ENCODE results near the gene OR2A25.
"Not testable (repeated sequence)": the region's sequence is repeated elsewhere in the genome, so short reads cannot be mapped to it uniquely, and the experiment has no call there.

The OR2A25 gene, protein sequence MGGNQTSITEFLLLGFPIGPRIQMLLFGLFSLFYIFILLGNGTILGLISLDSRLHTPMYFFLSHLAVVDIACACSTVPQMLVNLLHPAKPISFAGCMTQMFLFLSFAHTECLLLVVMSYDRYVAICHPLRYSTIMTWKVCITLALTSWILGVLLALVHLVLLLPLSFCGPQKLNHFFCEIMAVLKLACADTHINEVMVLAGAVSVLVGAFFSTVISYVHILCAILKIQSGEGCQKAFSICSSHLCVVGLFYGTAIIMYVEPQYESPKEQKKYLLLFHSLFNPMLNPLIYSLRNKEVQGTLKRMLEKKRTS

DNA sequence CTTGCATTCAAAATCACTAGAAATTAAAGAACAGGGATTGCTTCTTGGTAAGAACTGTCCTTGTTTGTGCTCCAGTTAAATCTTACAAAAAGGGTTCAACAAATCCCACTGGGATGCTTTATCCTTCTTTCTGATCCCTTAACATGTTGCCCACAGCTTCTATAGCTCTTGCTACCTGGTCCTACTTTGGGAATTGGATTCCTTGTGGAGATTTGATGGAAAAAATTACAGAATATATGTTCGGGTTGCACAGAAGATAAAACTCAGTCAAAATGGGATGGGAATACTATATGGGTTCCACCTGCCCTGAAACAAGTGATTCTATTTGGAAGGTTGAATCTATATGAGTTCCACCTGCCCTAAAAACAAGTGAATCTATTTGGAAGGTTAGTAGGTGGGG, at the start of gene OR2A25:
Gene OR2A25, plus strand, starts transcription at position 301 of the 400 bp plus-strand sequence. CDS start 4,409 bp downstream, outside the sequence.
- DNase-seq (ENCODE audit: low read depth), result no peak

DNA sequence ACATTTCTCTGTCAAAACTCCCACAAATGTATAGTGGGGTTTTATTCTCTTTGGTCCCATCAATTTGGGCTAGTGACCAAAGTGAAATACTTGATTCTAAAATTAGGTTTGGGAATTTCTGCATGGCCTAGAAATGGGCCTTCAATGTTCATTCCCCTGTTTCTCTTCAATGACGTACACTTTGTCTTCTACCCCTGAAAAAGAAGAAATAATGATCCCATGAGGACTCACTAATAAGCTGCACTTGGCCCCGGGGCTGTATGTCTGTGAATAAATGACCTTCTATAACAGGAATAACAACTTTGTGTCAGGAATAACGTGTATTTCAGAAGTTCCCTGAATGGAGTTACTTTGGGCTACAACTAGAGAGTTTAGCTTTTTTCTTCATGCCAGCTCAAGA, 49.3 kb upstream of the OR2A25 start:
- no peak for DNase-seq (ENCODE audit: low read depth)

DNA sequence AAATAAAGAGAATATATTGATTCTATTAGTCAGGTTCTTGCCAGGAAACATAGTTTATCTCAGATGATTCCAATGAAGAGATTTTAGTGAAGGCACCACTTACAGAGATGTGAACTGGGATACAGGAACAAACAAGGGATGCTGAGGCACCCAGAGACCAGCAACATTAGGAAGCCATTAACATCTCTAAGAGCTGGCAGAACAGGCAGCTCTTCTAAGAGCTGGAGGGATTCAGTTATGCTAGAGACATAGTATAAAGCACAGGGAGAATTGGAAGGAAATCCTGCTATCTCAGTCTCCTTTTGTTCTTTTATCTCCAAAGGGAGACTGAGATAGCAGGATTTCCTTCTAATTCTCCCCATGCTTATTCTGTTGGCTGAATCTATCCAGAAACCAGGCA, 47.4 kb upstream of the OR2A25 start:
- no peak for DNase-seq (ENCODE audit: low read depth)

DNA sequence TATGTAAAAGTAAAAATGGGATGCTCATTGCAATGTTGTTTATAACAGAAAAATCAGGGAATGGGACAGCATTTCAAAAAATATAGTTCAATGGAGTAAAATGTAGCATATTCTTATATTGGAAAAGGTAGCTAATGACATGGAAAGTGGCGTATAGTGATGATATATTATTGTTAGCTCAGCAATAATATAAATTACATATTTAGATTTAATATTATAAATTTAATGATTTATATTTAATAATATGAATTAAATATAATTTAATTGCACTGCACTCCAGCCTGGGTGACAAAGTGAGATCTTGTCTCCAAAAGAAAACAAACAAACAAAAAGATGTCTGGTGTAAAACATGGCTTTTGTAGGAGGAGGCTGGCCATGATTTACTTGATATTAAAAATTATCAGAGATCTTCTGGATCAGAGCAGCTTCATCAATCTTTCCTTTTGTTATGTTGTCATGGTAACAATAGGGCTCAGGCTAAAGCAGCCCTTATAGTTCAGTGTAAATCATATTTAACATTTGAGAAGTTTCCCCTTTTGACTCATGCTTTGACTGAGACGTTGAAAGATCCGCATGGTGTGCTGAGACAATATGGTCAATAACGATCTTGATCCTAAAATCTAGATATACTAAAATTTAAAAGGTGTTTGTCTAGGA, 46.3 kb upstream of the OR2A25 start:
- DNase-seq (ENCODE audit: low read depth), result no peak

DNA sequence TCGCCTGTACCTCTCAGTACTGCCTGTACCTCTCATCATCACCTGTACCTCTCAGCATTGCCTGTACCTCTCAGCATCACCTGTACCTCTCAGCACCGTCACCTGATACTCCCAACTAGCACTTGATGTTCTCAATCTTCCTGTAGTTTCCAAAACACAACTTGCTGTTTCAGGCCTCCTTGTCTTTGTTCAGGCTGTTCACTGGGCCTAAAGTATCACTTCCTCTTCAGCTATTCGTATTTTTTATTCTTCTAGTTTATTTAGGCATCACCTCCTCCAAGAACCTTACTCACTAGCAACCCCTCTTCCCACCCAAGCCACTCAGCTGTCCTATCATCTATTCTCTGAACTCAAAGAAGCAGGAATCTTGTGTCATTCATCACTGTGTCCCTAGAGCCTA, 45.4 kb upstream of the OR2A25 start:
- DNase-seq (ENCODE audit: low read depth), result no peak

DNA sequence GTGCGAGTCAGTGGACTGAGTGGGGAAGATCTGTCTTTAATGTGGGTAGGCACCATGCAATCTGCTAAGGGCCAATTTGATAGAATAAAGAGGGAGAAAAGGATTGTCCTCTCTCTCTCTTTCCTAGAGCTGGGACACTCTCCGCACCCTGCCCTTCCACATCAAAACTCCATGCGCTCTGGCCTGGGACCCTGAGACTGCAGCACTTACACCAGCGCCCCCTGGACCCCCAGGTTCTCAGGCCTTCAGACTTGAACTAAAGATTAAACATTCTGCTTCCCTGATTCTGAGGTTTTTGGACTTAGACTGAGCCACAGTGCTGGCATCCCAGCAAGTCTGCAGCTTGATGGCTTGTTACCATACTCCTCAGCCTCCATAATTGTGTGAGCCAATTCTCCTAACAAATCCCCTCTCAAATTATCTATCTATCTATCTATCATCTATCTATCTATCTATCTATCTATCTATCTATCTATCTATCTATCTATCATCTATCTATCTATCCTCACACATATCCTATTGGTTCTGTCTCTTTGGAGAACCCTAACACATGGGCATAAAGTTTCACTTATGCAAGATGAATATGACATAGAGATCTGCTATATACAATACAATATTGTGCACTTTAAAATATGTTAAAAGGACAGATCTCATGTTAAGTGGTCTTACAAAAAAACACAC, 43.3 kb upstream of the OR2A25 start:
- no peak for DNase-seq (ENCODE audit: low read depth)

DNA sequence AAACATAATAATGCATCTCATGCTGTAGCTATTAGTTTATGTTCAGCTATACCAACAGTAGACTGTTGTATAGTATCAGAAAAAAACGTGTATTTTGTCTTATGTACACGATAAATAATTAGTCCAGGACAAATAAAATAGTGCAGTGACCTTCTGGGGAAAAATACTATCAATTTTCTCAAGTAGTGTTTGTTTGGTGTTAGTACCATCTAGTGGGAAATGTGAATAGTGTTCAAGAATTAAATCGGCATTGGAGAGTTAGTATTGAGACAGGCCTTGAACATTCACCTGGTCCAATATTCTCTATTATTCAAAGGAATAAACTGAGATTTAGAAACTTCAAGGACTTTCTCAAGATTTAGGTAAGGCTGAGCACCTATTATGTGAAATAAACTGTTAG, 42.5 kb upstream of the OR2A25 start:
- peak; percentile 10 for DNase-seq (ENCODE audit: low read depth)

DNA sequence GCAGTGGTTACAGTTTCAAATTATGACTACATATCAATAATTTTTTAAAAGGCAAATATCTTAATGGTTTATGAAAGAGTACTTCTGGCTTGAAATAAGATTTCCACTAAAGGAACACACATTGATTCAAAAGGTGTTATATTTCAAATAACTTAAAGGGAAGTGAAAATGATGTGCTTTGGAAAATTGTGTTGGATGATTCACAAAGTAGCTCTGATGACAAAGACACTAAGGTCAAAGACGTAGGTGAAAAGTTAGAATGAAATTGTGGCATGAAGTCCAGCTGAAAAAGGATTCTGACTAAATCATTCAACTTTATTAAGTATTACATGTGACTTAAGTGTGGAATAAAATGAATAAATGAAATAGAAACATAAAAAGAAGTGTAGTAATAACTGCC, 41.6 kb upstream of the OR2A25 start:
- no peak for DNase-seq (ENCODE audit: low read depth)

DNA sequence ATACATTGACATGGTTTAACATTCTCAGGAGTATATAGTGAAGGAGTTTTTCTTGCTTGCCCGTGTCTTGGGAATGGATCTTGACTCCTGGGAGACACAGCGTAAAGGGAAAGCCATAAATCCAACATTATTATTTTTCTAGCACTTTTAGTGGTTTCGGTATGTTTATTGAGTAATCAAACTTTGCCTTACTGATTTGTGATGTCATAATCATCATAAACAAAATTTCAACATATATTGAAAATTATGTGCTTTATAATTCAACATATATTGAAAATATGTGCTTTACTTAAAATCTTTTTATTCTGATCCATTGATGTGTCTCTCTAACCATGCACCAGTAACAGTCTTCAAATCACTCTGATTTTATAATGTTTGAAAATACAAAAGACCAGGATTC, 41.1 kb upstream of the OR2A25 start:
- no peak for DNase-seq (ENCODE audit: low read depth)

DNA sequence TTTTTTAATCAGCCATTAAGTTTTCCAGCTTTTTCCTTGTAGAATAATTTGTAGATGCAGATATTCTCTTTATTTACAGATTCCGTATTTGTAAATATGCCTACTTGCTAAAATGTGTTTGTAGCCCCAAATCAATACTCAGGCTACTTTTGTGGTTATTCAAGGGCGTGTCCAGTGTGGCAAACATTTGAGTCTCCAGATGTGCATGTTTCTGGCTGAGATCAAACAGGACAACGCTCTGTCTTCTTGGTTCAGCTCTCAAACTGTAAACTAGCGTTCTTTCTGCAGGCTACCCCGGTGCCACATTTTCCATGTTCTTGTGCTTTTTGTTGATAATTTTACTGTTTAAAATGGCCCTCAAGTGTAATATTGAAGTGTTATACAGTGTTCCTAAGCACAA, 37.1 kb upstream of the OR2A25 start:
- DNase-seq (ENCODE audit: low read depth), result no peak

DNA sequence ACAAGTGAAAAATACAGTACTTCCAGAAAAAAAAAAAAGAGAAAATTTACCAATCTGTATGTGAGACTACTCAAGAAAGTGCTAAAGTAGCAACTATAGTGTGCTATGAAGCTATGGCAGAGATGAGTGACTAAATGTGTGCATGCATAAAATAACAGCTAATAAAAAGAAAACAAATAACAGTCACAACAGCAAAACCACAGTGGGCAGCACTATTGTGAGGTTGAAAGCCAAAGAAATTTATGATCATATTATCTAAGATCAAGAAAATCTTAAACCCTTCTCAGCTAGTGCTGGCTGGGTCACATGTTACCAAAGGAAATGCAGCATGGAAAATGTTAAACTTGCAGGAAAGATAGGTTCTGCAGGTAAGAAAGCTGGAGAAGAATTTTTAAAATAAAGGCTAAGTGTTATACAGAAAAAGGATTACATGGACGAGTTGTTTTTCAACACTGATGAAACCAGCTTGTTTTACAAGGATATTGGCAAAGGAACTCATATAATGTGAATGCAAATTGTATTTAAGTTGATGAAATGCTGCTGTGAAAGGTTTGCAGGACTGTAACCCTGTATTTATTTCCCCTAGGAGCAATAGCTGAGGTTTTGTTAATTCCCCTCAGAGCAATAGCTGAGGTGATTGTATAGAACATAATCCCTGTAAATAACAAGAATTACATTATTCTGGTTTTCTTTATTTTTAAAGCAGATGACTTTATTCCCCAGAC, 36.5 kb upstream of the OR2A25 start:
- no peak for DNase-seq (ENCODE audit: low read depth)

DNA sequence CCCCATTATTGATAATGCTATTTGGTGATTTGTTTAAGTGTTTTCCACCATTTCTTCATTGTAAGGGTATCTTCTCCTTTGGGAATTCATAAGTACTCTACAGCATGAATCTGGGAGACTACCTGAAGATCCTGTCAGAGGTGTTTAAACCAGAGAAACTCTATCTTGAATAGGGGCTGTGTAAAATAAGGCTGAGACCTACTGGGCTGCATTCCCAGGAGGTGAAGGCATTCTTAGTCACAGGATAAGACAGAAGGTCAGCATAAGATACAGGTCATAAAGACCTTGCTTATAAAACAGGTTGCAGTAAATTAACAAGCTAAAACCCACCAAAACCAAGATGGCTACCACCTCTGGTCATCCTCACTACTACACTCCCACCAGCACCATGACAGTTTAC, 34.2 kb upstream of the OR2A25 start:
- DNase-seq (ENCODE audit: low read depth), result no peak

DNA sequence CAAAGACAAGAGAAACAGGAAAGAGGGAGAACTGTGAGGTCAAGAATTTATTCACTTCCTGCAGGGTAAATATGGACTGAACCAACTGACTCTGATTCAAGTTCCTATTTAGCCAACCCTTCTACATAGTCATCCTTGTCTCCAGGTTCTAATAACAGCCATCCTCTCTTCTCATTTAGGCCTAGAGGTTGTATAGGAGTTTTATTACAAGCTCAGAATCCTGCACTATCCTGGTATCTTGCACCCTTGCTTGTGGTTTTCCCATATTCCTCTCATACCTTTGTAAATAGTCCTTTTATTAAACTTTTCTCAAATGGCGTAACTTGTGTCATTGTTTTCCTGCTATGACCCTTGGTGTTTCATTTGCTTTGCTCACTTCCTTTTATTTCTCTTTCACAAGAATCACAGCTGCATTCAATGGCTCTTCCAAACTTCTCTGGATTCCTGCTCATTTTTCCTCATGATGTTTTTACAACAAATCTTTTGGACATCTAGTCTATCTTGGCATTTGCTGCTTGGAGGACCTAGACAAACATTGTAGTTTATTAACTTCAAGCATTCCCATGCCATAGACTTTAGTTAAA, 33.2 kb upstream of the OR2A25 start:
- DNase-seq (ENCODE audit: low read depth), result no peak

DNA sequence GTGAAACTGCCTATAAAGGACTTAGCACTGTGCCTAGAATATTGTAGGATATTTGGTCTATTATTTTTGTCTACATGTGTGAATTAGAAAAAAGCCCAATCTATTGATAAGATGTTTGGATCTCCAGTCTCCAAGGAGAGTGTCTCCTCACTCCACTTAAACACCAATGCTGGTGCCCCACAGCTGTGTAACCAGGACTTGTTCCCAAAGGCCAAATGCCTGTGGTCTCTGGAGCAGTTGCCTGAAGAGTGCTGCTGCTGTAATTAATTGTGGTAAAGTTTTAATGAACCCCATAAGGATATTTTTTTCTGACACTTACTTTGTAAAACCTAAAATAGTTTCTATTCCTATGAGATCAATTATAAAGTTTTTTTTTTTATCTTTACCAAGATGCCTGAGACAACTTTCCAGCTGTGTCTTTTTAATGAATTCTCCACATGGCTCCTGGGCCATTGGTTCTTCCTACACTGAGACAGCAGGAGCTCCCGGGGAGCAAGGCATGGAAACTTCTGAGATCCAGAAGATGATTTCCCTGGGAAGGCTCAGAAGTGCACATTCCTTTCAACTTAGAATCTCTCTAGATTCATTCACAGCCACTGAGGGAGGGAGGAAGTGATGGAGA, 32.1 kb upstream of the OR2A25 start:
- no peak for DNase-seq (ENCODE audit: low read depth)

DNA sequence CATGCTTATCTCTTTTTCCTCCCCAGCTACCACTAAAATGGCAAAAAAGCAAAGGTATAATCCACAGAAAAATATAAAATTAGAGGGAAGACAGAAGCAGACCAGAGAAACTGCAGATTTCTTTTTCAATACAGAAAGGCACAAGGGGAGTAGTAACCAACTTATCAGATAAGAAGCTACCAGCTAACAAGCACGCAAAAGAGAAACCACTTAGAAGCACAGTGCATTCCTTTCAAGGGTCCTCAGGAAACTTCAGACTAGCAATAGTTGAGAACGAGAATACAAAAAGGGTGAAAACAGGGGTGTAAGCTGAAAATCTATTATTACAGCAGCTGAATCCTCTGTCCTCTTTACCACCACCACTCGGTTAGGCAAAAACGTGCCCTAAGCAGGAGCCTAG, 30.7 kb upstream of the OR2A25 start:
- DNase-seq (ENCODE audit: low read depth), result no peak

DNA sequence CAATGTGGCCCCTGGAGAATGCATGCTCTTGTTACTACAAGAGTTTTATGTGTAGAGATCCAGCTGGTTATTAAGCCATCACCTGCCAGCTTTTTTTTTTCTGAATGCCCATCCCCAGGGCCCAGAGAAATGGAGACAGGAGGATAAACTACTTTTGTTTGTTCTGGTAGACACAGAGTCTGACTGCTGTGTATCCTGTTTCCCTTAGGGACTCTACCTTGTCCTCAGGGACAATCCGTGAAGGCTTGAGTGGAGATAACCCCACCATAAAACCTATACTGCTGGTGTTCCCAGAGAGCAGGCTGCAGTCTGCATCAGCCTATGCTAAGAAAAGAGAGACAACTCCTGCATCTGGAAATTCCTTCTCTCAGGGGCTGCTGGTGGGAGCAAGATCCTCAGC, 21.0 kb upstream of the OR2A25 start, which contains the start of gene OR2A5:
Gene OR2A5, plus strand, starts transcription at position 301 of the 400 bp plus-strand sequence. CDS start 1,454 bp downstream, outside the sequence.
- DNase-seq (ENCODE audit: low read depth), result no peak

DNA sequence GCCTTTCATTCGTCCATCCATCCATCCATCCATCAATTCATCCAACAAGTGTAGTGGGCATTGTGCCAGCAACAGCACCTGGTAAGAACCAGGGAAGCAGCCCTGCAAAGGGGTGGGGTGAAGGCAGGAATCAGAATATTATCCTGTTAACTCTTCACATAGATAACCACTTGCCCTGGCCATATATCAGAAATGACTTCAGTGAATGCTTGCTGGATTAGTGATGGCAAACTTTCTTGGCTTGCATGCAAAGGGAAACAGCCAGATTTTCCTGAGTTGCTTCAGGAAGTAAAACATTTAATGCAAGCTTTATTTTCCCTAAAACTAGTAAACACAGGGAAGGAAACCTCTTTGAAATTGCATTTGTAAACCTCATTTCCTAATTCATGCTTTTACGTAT, 20.1 kb upstream of the OR2A25 start:
- no peak for DNase-seq (ENCODE audit: low read depth)

DNA sequence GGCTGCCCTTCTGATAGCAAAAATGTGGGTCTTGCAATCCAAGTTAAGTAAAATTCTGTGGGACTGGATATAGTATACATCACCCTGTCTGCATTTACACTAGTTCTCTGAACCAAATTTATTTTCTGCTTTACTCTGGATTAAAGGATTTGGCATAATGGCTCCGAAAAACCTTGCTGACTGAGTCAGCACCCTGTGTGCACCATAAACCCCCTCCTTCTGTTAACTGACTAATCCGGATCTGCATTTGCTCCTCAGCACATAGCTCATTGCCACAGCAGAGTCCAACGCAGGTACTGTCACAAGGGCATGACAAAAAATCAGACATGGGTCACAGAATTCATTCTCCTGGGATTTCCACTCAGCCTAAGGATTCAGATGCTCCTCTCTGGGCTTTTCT, 19.5 kb upstream of the OR2A25 start:
- no peak for DNase-seq (ENCODE audit: low read depth)

DNA sequence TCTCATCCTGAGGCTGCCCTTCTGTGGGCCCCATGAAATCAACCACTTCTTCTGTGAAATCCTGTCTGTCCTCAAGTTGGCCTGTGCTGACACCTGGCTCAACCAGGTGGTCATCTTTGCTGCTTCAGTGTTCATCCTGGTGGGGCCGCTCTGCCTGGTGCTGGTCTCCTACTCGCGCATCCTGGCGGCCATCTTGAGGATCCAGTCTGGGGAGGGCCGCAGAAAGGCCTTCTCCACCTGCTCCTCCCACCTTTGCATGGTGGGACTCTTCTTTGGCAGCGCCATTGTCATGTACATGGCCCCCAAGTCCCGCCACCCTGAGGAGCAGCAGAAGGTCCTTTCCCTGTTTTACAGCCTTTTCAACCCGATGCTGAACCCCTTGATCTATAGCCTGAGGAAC, 18.7 kb upstream of the OR2A25 start:
- not testable (repeated sequence) for DNase-seq (ENCODE audit: low read depth)

DNA sequence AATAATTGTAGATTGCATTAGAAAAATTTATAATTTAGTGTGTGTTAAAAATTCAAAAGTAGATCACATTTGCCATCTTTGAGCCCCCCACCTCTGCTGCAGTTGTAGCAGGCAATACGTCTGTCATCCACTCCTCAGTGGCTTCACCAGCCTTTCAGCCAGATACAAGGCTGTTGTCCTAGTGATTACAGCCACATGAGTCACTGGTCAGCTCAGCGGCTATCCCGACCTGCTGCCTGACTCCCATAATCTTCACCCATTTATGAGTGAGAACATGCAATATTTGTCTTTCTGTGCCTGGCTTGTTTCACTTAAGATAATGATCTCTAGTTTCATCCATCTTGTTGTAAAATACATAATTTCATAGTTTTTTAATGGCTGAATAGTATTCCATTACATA, 11.7 kb upstream of the OR2A25 start:
- no peak for DNase-seq (ENCODE audit: low read depth)

DNA sequence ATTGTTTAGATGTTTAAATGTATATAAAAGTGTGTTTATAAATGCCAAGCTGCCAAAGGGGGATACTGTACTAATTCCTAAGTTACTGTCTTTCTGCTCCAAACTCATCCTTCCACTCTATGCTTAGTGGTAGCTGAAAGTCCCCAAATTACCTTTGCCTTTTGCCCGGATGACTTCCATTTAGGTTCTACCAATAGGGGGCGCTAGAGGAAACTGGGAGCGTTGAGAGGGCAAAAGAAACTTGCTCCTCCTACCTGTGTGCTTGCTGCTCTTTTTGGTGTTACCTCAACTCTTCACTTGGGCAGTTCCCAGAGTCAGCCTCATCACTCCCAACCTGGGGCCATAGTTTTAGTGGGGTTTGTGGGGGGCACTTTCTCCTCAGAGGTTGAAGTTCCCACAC, 5.9 kb upstream of the OR2A25 start:
- DNase-seq (ENCODE audit: low read depth), result no peak

DNA sequence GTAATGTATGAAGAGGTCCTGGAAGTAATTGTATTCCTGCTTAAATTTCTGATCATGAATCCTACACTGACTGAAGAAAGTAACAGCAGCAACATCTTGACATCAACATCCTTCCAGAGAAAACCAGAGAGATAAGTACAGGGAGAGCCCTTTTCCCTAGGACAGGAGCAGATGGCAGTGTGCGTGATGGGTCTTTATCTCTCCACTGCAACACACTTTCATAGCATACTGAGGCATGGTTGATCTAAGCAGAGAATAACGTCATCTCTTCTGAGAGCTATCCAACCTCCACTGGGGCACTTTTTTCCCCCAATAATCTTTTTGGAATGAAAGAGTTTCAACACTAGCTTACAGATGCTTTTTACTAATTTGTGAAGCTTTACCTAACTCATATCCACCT, 342 bp downstream of the OR2A25 start:
- DNase-seq (ENCODE audit: low read depth), result no peak

Data from fibroblast of the conjunctiva (primary cell).